B cell (primary cell): ENCODE measurements around the gene TOP1. TPM values are rescaled to one million over a fixed set of nuclear protein-coding genes. Genes with fewer than 3 reads are reported as not detected.

Source experiments
- ATAC-seq: fragments of 200-7000 bp; cut with Tn5 transposase; one replicate; pipeline ENCODE4 v1.10.0; 2021; ENCODE audit warnings: low read depth, mild to moderate bottlenecking, moderate number of reproducible peaks, moderate library complexity
- CTCF ChIA-PET: fragments of 350-600 bp; sonication (Branson Sonifier 250); formaldehyde crosslinking; loops from one replicate; lab custom pipeline; 2021; ENCODE audit warnings: antibody characterized with exemption, inconsistent platforms; lab: Charles Lee
- POLR2A ChIA-PET: fragments of 350-600 bp; sonication (Branson Sonifier 250); formaldehyde crosslinking; loops from one replicate; lab custom pipeline; 2021; ENCODE audit warnings: antibody characterized with exemption; lab: Charles Lee
- DNase-seq: peaks from one replicate; pipeline ENCODE4 v3.0.0; 2013
- H2AFZ ChIP-seq: 2 replicates; pipeline ENCODE4 v1.6.1; 2012; ENCODE audit warnings: mild to moderate bottlenecking, low read depth, low read length; ENCODE audit not compliant: insufficient read depth, poor library complexity, severe bottlenecking
- H3K27ac ChIP-seq, 2 donors: 1 replicate in 1 of 2; 2 replicates in 1 of 2; pipeline ENCODE4 v1.5.1; 2012 to 2013; ENCODE audit warnings: low read length in 2 of 2, mild to moderate bottlenecking in 2 of 2, moderate library complexity in 1 of 2
- H3K27me3 ChIP-seq, 4 experiments: fragments of 200-600 bp in 1 of 4; sonication (generic) in 1 of 4; replicated peaks in 1 of 4; 1 replicate in 2 of 4; 2 replicates in 2 of 4; pipeline versions ENCODE4 v1.6.1 to v1.7.0; 2013 to 2016; ENCODE audit warnings: low read length in 3 of 4, mild to moderate bottlenecking in 2 of 4, mixed read lengths in 1 of 4, moderate library complexity in 1 of 4; ENCODE audit not compliant: insufficient read depth in 4 of 4, control insufficient read depth in 3 of 4; ENCODE audit errors: control extremely low read depth in 1 of 4
- H3K36me3 ChIP-seq, 2 experiments: replicated peaks in 1 of 2; 1 replicate in 1 of 2; 2 replicates in 1 of 2; pipeline versions ENCODE4 v1.6.1 to v1.7.1; 2013; ENCODE audit warnings: low read length in 1 of 2; ENCODE audit not compliant: insufficient read depth in 2 of 2, control insufficient read depth in 1 of 2; ENCODE audit errors: control extremely low read depth in 1 of 2, extremely low read depth in 1 of 2
- H3K4me1 ChIP-seq, 2 donors: fragments of 200-600 bp in 1 of 2; sonication (generic) in 1 of 2; 1 replicate in 1 of 2; 2 replicates in 1 of 2; pipeline versions ENCODE4 v1.5.1 to v1.6.1; 2013 to 2017; ENCODE audit warnings: low read length in 2 of 2; ENCODE audit not compliant: control insufficient read depth in 2 of 2, insufficient read depth in 2 of 2
- H3K4me2 ChIP-seq: replicated peaks from 2 replicates; pipeline ENCODE3; 2012; ENCODE audit warnings: mild to moderate bottlenecking, low read depth, low read length; ENCODE audit not compliant: poor library complexity, severe bottlenecking
- H3K4me3 ChIP-seq, 5 experiments: fragments of 200-600 bp in 1 of 5; sonication (generic) in 1 of 5; 1 replicate in 3 of 5; 2 replicates in 2 of 5; pipeline versions ENCODE4 v1.5.1 to v1.7.0; 2011 to 2016; ENCODE audit warnings: low read length in 4 of 5, mild to moderate bottlenecking in 4 of 5, low read depth in 2 of 5, control low read depth in 1 of 5, moderate library complexity in 1 of 5; ENCODE audit not compliant: insufficient read depth in 1 of 5; ENCODE audit errors: control extremely low read depth in 1 of 5, extremely low read depth in 1 of 5
- H3K79me2 ChIP-seq: fragments of 200-600 bp; sonication (generic); one replicate; pipeline ENCODE4 v1.6.0; 2016; ENCODE audit warnings: low read length; ENCODE audit not compliant: control insufficient read depth, insufficient read depth
- H3K9ac ChIP-seq: fragments of 200-600 bp; sonication (generic); 2 replicates; pipeline ENCODE4 v1.6.1; 2017; ENCODE audit warnings: mild to moderate bottlenecking, low read length, moderate library complexity
- H3K9me3 ChIP-seq, 3 donors: one replicate each; pipeline versions ENCODE4 v1.6.1 to v1.7.1; 2013; ENCODE audit warnings: low read length in 2 of 3; ENCODE audit not compliant: control insufficient read depth in 2 of 3, insufficient read depth in 1 of 3; ENCODE audit errors: control extremely low read depth in 1 of 3
- H4K20me1 ChIP-seq: 2 replicates; pipeline ENCODE4 v1.6.0; 2012; ENCODE audit warnings: mild to moderate bottlenecking, low read length; ENCODE audit not compliant: insufficient read depth, control insufficient read depth, poor library complexity, severe bottlenecking
- H3K27ac Mint-ChIP-seq: one replicate; pipeline ENCODE4 v1.8.0; 2021; ENCODE audit warnings: mixed read lengths
- H3K27me3 Mint-ChIP-seq: one replicate; pipeline ENCODE4 v1.8.0; 2021; ENCODE audit warnings: mixed read lengths
- H3K4me1 Mint-ChIP-seq: one replicate; pipeline ENCODE4 v1.8.0; 2021; ENCODE audit warnings: mixed read lengths
- H3K4me3 Mint-ChIP-seq: one replicate; pipeline ENCODE4 v1.8.0; 2021; ENCODE audit warnings: mixed read lengths
- H3K9me3 Mint-ChIP-seq: one replicate; pipeline ENCODE4 v1.8.0; 2022; ENCODE audit warnings: mixed read lengths; ENCODE audit not compliant: insufficient read depth
- EZH2 ChIP-seq: IDR thresholded peaks from 2 replicates; pipeline ENCODE4 v1.6.1; 2012; ENCODE audit warnings: borderline replicate concordance, low read depth, mild to moderate bottlenecking, moderate library complexity, low read length; ENCODE audit not compliant: insufficient read depth, poor library complexity, severe bottlenecking
- WGBS: methylation state at CpG from one replicate; pipeline ENCODE4 v1.1.5; 2013; ENCODE audit warnings: missing lambda C conversion rate; ENCODE audit not compliant: insufficient coverage; 5-methylcytosine and 5-hydroxymethylcytosine counted together
- intact Hi-C: fragments of 100-400 bp; cut with micrococcal nuclease; formaldehyde crosslinking; loops from one replicate; pipeline ENCODE4 v1.10.0; 2022
- polyA plus RNA-seq: library from polyadenylated mRNA; depleted of rRNA; stranded (reverse); fragments of >200 nt; gene quantifications from 2 replicates; pipeline ENCODE4 v1.2.3, GENCODE V29; 2012
- total RNA-seq, 2 donors: library from RNA; stranded (reverse); fragments of 120-200 nt in 1 of 2; gene quantifications; 1 replicate in 1 of 2; 2 replicates in 1 of 2; pipeline versions ENCODE4 v1.2.3 to v1.2.4, GENCODE V29; 2013 to 2022
- TF ChIP-seq, protein P1 (sequence below): fragments of 200-600 bp; IDR thresholded peaks from one replicate; pipeline ENCODE4 v1.8.0; 2022; ENCODE audit warnings: antibody characterized with exemption, mild to moderate bottlenecking

The TOP1 gene
- total and polyA plus RNA-seq, 2 donors (not counting 1 experiment from before 2014, with no cell fraction given) = 5.4 to 44.9 TPM

DNA sequence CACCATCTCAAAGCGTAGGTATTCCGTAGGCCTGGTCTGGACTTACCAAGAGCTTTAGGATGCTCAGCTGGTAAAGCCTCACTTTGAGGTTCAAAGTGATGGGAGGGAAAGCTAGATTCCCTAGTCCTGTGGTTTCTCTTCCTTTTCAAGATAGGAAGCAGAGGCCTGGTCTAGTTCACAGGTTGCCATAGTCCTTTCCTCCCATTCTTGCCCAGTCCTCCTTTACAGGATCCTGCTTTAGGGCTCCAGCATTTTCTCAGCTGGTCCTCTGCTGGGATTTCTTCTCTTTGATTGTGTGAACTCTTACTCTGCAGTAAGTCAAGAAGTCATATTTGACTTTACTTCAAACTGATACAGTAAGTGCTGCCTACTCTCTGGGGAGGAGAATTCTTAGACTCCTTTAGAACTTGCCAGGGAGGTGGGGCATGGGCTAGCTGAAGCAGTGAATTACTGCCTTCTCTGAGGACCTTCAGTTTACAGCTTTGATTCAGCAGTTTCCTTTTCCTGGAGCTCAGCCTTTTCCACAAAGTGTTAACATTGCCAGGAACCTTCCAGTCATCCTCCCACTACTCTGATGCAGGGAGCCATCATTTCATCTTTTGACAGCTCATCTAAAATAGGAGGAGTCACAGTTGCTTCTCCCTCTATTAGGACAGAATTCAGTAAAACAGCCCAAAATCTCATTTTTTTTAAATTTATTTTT, 65.9 kb downstream of the TOP1 start:
- no peaks in the 10 kb centered on the region for H3K9me3 Mint-ChIP-seq
- Histone ChIP-seq H3K27ac (no peak overlapping the region), H3K4me1 (no peaks in the 10 kb centered on the region), H3K79me2 (peaks cover 6% of the 10 kb centered on the region), H4K20me1 (peaks cover 11% of the 10 kb centered on the region), H3K9me3 (no peaks in the 10 kb centered on the region), H3K36me3 (peaks cover 14 to 61% of the 10 kb centered on the region in 2 experiments), H3K9ac (no peak overlapping the region), H2AFZ (no peak overlapping the region), H3K27me3 (no peaks in the 10 kb centered on the region), H3K4me2 (no peak overlapping the region), H3K4me3 (no peak overlapping the region)
- TF ChIP-seq EZH2 = no peak
- TF ChIP-seq, protein P1, sequence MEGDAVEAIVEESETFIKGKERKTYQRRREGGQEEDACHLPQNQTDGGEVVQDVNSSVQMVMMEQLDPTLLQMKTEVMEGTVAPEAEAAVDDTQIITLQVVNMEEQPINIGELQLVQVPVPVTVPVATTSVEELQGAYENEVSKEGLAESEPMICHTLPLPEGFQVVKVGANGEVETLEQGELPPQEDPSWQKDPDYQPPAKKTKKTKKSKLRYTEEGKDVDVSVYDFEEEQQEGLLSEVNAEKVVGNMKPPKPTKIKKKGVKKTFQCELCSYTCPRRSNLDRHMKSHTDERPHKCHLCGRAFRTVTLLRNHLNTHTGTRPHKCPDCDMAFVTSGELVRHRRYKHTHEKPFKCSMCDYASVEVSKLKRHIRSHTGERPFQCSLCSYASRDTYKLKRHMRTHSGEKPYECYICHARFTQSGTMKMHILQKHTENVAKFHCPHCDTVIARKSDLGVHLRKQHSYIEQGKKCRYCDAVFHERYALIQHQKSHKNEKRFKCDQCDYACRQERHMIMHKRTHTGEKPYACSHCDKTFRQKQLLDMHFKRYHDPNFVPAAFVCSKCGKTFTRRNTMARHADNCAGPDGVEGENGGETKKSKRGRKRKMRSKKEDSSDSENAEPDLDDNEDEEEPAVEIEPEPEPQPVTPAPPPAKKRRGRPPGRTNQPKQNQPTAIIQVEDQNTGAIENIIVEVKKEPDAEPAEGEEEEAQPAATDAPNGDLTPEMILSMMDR = no peak
- H3K4me1 Mint-ChIP-seq = no peaks in the 10 kb centered on the region
- DNase-seq = no peak
- intact Hi-C loops = loop anchor here (1.0 kb wide), 2 partner anchors 104 to 126 kb away; no protein-coding TSS in a partner anchor
- POLR2A ChIA-PET = no interaction called here
- peak overlapping the region; percentile 6 for H3K27ac Mint-ChIP-seq
- CTCF ChIA-PET = interaction anchor here (0.8 to 8.9 kb wide), 34 partner anchors 9 to 353 kb away, joined by 3 to 204 read pairs (median 5); partner anchors contain the start of gene LPIN3
- no peak overlapping the region for H3K4me3 Mint-ChIP-seq
- no peaks in the 10 kb centered on the region for H3K27me3 Mint-ChIP-seq
- ATAC-seq = no peak
- WGBS = 100% methylated on average over 1 of the region's 2 CpGs
